Measurements from ENCODE around the gene RNF144B. TPM values are rescaled to one million over a fixed set of nuclear protein-coding genes. Genes with fewer than 3 reads are reported as not detected.
"Not testable (repeated sequence)": the region's sequence is repeated elsewhere in the genome, so short reads cannot be mapped to it uniquely, and the experiment has no call there.

RNF144B gene
- total and polyA plus RNA-seq, 8 donors, result 1.7 to 18.7 (median 6.1) TPM

DNA sequence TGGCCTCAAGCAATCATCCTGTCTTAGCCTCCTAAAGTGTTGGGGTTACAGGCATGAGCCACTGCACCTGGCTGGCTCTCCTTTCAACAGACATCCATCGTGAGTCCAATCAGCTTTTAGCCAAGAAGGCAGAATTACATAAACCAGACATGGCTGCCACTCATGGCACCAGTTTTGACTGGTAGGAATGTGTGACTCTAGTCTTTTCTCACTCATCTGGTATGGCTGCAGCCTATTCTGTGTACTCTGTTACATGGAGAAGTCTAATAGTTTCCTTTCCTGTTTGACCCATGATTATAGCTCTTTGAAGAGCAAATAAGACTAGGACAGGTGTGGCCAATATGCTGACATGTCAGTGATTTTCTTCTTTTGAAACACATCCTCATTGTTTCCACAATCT is 27.0 kb upstream of the RNF144B start:
- no peak for TF ChIP-seq CTCF (IDR thresholded peaks at IDR 0.05)
- no peaks in the 10 kb centered on the region for H3K9me3 ChIP-seq
- ATAC-seq (peak in 2 of 4 donors; percentile 37 to 47), DNase-seq (no peak), FAIRE-seq (no peak)
- H3K27ac ChIP-seq, result no peak overlapping the region
- intact Hi-C loops (cut with DNase I), result no loop called here
- WGBS, 2 donors, result 67 to 74% methylated on average over 1 of the region's 1 CpG
- H3K27me3 ChIP-seq, result no peaks in the 10 kb centered on the region
- H3K4me1 ChIP-seq, result peaks cover 12 to 22% (median 12%) of the 10 kb centered on the region in 3 donors
- H3K4me3 ChIP-seq, result no peak overlapping the region
- H3K36me3 ChIP-seq, result no peaks in the 10 kb centered on the region

DNA sequence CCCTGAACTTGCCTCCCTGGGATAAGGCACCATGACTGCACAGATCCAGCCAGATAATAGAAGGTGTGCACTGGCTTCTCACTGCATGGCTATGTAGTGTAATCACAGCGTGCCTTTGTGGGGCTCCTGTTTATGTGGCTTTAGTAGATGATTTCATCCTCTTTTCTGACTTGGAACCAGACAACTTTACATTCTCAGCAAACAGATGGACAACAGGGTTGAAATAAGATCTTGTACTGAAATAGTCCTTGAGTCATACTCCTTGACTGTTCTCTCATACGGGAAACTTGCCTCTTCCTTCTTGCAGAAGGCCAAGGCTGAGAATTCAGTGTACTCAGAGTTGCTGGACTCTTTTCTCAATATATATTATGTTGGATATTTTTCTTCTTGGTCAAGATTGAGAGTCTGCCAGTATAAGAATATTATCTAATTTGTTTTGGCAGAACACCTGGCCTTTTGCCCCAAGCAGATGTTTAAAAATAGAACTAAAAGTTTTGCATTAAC is 25.0 kb upstream of the RNF144B start:
- peak overlapping the region in 2 of 4 donors; percentile 35 to 71 for H3K27ac ChIP-seq
- FAIRE-seq, result no peak
- no peaks in the 10 kb centered on the region for H3K9me3 ChIP-seq
- H3K36me3 ChIP-seq, result no peaks in the 10 kb centered on the region
- H3K27me3 ChIP-seq, result no peaks in the 10 kb centered on the region
- no peak overlapping the region for H3K4me3 ChIP-seq
- TF ChIP-seq CTCF (IDR thresholded peaks at IDR 0.05), result no peak
- peak in 2 of 6 donors; percentile 26 to 46 for DNase-seq
- intact Hi-C loops (cut with DNase I), result no loop called here
- peaks cover 12 to 22% (median 12%) of the 10 kb centered on the region in 3 donors for H3K4me1 ChIP-seq
- WGBS, 2 donors, result 10 to 13% methylated on average over 2 of the region's 2 CpGs
- peak; percentile 64 to 88 (median 82) for ATAC-seq

GRCh38 chr6:18363746-18364145 is 23.4 kb upstream of the RNF144B start:
- no peak for ATAC-seq
- 91 to 97% methylated on average over 5 of the region's 5 CpGs for WGBS, 2 donors
- no peaks in the 10 kb centered on the region for H3K9me3 ChIP-seq
- intact Hi-C loops (cut with DNase I), result no loop called here
- TF ChIP-seq CTCF (IDR thresholded peaks at IDR 0.05), result no peak
- no peak overlapping the region for H3K4me3 ChIP-seq
- no peak for FAIRE-seq
- no peaks in the 10 kb centered on the region for H3K27me3 ChIP-seq
- H3K4me1 ChIP-seq, result peaks cover 12 to 22% (median 12%) of the 10 kb centered on the region in 3 donors
- DNase-seq, result no peak
- H3K36me3 ChIP-seq, result no peaks in the 10 kb centered on the region
- no peak overlapping the region for H3K27ac ChIP-seq

DNA sequence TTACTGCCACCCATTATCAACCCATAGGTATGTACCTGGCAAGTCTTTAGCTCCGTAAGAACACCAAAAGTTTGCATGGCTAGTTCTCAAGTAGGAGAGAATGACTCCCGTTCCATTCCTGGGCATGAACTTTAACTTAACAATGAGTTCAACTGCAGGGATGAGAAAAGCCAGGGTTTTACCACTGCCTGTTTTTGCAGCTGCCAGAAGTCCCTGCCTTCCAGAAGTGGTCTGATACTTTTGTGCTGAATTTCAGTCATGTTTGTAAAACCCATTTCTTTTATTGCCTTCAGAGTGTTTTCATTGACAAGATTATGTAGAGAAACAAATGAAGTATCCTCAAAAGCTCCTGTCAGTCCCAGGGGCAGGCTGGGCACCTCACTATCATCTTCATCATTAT is 22.6 kb upstream of the RNF144B start:
- H3K36me3 ChIP-seq; H3K4me3 ChIP-seq; DNase-seq; FAIRE-seq; H3K27ac ChIP-seq; intact Hi-C loops (cut with DNase I); H3K27me3 ChIP-seq; H3K9me3 ChIP-seq; ATAC-seq: not testable (repeated sequence)
- peaks cover 12 to 22% (median 12%) of the 10 kb centered on the region in 3 donors for H3K4me1 ChIP-seq
- 70% methylated on average over 2 of the region's 2 CpGs for WGBS, 2 donors

DNA sequence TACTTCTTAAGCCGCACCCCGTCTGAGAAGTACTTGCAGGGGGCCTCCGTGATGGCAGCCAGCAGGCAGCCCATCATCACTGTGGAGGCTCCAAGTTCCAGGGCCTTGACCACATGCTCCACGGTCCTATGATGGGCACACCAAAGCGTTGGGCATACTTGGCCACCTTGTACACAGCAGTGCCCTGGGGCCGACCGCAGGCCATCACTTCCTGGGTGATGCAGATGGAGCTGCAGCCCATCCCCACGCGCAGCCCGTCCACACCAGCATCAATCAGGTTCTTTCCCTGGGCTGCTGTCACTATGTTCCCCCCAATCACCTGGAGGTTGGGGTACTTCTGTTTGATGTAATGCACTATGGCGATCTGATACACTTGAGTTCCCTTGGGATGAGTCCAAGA is 19.8 kb upstream of the RNF144B start:
- FAIRE-seq (no peak), ATAC-seq (no peak), DNase-seq (peak in 1 of 6 donors; percentile 35)
- Histone ChIP-seq H3K27ac (no peak overlapping the region), H3K36me3 (no peaks in the 10 kb centered on the region), H3K4me3 (no peak overlapping the region), H3K4me1 (peaks cover 4 to 6% (median 5%) of the 10 kb centered on the region in 3 donors), H3K27me3 (no peaks in the 10 kb centered on the region), H3K9me3 (no peaks in the 10 kb centered on the region)
- intact Hi-C loops (cut with DNase I), result no loop called here
- 95 to 99% methylated on average over 11 of the region's 11 CpGs for WGBS, 2 donors
- TF ChIP-seq CTCF (IDR thresholded peaks at IDR 0.05), result no peak

Data from pancreas (tissue), 10 donors.